Astrocyte (in vitro differentiated cells and primary cell): ENCODE results near the gene GKN1. TPM values are rescaled to one million over a fixed set of nuclear protein-coding genes. Genes with fewer than 3 reads are reported as not detected.
A peak's percentile ranks its signal among the peaks of the same experiment; 100 is the strongest.

Experiments used
- DNase-seq: peaks from one replicate; pipeline ENCODE4 v3.0.0-alpha.2; 2010; ENCODE audit warnings: low read depth
- FAIRE-seq: peaks from 2 replicates; lab custom pipeline; 2011; peaks lifted over from hg19 to GRCh38; lab: Jason Lieb, UNC
- H2AFZ ChIP-seq: 2 replicates; pipeline ENCODE4 v1.6.0; 2012; ENCODE audit warnings: low read depth, low read length, inconsistent platforms
- H3K27ac ChIP-seq: 2 replicates; pipeline ENCODE4 v1.5.1; 2011; ENCODE audit warnings: low read depth, low read length, inconsistent platforms
- H3K27me3 ChIP-seq: 2 replicates; pipeline ENCODE4 v1.6.0; 2011; ENCODE audit warnings: low read length, inconsistent platforms; ENCODE audit not compliant: insufficient read depth
- H3K36me3 ChIP-seq: 2 replicates; pipeline ENCODE4 v1.5.1; 2011; ENCODE audit warnings: low read length, inconsistent platforms; ENCODE audit not compliant: insufficient read depth
- H3K4me1 ChIP-seq: 2 replicates; pipeline ENCODE4 v1.5.1; 2011; ENCODE audit warnings: low read length, inconsistent platforms; ENCODE audit not compliant: insufficient read depth
- H3K4me2 ChIP-seq: 2 replicates; pipeline ENCODE4 v1.6.0; 2012; ENCODE audit warnings: low read length, inconsistent platforms
- H3K4me3 ChIP-seq: 2 replicates; pipeline ENCODE4 v1.5.1; 2011; ENCODE audit warnings: low read depth, mild to moderate bottlenecking, low read length, inconsistent platforms; ENCODE audit not compliant: insufficient read depth
- H3K79me2 ChIP-seq: 2 replicates; pipeline ENCODE4 v1.6.0; 2012; ENCODE audit warnings: mild to moderate bottlenecking, low read length, inconsistent platforms; ENCODE audit not compliant: insufficient read depth
- H3K9ac ChIP-seq: 2 replicates; pipeline ENCODE4 v1.6.0; 2012; ENCODE audit warnings: mild to moderate bottlenecking, low read length, inconsistent platforms
- H3K9me3 ChIP-seq: 2 replicates; pipeline ENCODE4 v1.5.1; 2012; ENCODE audit warnings: low read depth, mild to moderate bottlenecking, low read length, inconsistent platforms; ENCODE audit not compliant: insufficient read depth
- H4K20me1 ChIP-seq: 2 replicates; pipeline ENCODE4 v1.6.0; 2012; ENCODE audit warnings: low read length, inconsistent platforms; ENCODE audit not compliant: insufficient read depth
- H3K27ac Mint-ChIP-seq: one replicate; pipeline ENCODE4 v1.8.0; 2021; ENCODE audit warnings: mild to moderate bottlenecking, mixed read lengths; ENCODE audit not compliant: unreplicated experiment
- H3K27me3 Mint-ChIP-seq: one replicate; pipeline ENCODE4 v1.8.0; 2021; ENCODE audit warnings: low read depth, mixed read lengths; ENCODE audit not compliant: unreplicated experiment
- H3K36me3 Mint-ChIP-seq: one replicate; pipeline ENCODE4 v1.8.0; 2021; ENCODE audit warnings: low read depth, mixed read lengths; ENCODE audit not compliant: unreplicated experiment
- H3K4me1 Mint-ChIP-seq: one replicate; pipeline ENCODE4 v1.8.0; 2021; ENCODE audit warnings: low read depth, mixed read lengths; ENCODE audit not compliant: unreplicated experiment
- H3K4me3 Mint-ChIP-seq: one replicate; pipeline ENCODE4 v1.8.0; 2021; ENCODE audit warnings: mild to moderate bottlenecking, moderate library complexity, mixed read lengths; ENCODE audit not compliant: unreplicated experiment
- H3K9me3 Mint-ChIP-seq: one replicate; pipeline ENCODE4 v1.8.0; 2021; ENCODE audit warnings: mild to moderate bottlenecking, mixed read lengths; ENCODE audit not compliant: unreplicated experiment
- CTCF ChIP-seq: IDR thresholded peaks from 2 replicates; pipeline ENCODE4 v1.5.1; 2011; ENCODE audit warnings: low read depth, mild to moderate bottlenecking, inconsistent platforms, low read length, moderate library complexity; ENCODE audit not compliant: insufficient read depth
- EZH2 ChIP-seq: IDR thresholded peaks from 2 replicates; pipeline ENCODE4 v1.6.1; 2012; ENCODE audit warnings: mild to moderate bottlenecking, low read length, inconsistent platforms; ENCODE audit not compliant: insufficient read depth
- total RNA-seq: library from RNA; stranded (reverse); gene quantifications from 2 replicates; pipeline ENCODE4 v1.2.1, GENCODE V29; 2021

The GKN1 gene
- total RNA-seq, 1 donor from 2014 or later = not detected

- no peak overlapping the region for H3K4me3 ChIP-seq
- peak overlapping the region; percentile 48 for H2AFZ ChIP-seq
- no peaks in the 10 kb centered on the region for H3K27me3 ChIP-seq
- H3K4me1 Mint-ChIP-seq = peaks cover 19% of the 10 kb centered on the region
- peak overlapping the region; percentile 7 for H3K27ac ChIP-seq
- DNase-seq (peak; percentile 65), FAIRE-seq (no peak)
- peaks cover 5% of the 10 kb centered on the region for H3K27me3 Mint-ChIP-seq
- H3K79me2 ChIP-seq = no peaks in the 10 kb centered on the region
- H3K4me3 Mint-ChIP-seq = no peak overlapping the region
- peaks cover 3% of the 10 kb centered on the region for H3K9me3 Mint-ChIP-seq
- peaks cover 18% of the 10 kb centered on the region for H3K4me1 ChIP-seq
- no peaks in the 10 kb centered on the region for H3K36me3 Mint-ChIP-seq
- peak overlapping the region; percentile 32 for H3K4me2 ChIP-seq
- peak overlapping the region; percentile 50 for H3K27ac Mint-ChIP-seq
- no peaks in the 10 kb centered on the region for H4K20me1 ChIP-seq
- H3K9me3 ChIP-seq = no peaks in the 10 kb centered on the region
- TF ChIP-seq CTCF = no peak
- TF ChIP-seq EZH2 = no peak
- peak overlapping the region; percentile 3 for H3K9ac ChIP-seq
- H3K36me3 ChIP-seq = no peaks in the 10 kb centered on the region
These were observed 38.0 kb upstream of the GKN1 start for GRCh38 chr2:68936427-68936826.

GRCh38 chr2:68936889-68937288 lies 37.5 kb upstream of the GKN1 start:
- peak overlapping the region; percentile 32 for H3K4me2 ChIP-seq

More at GRCh38 chr2:68936889-68937288, 37.5 kb upstream of the GKN1 start:
- Mint-ChIP-seq H3K4me1 (peaks cover 19% of the 10 kb centered on the region), H3K9me3 (peaks cover 3% of the 10 kb centered on the region), H3K36me3 (no peaks in the 10 kb centered on the region), H3K4me3 (no peak overlapping the region), H3K27ac (no peak overlapping the region), H3K27me3 (peaks cover 5% of the 10 kb centered on the region)
- Histone ChIP-seq H3K36me3 (no peaks in the 10 kb centered on the region), H3K9ac (no peak overlapping the region), H2AFZ (peak overlapping the region; percentile 48), H3K4me3 (no peak overlapping the region), H3K4me1 (peaks cover 18% of the 10 kb centered on the region), H4K20me1 (no peaks in the 10 kb centered on the region), H3K9me3 (no peaks in the 10 kb centered on the region), H3K27ac (no peak overlapping the region), H3K27me3 (no peaks in the 10 kb centered on the region), H3K79me2 (no peaks in the 10 kb centered on the region)
- TF ChIP-seq CTCF (no peak), EZH2 (no peak)
- FAIRE-seq = no peak
- peak; percentile 20 for DNase-seq
